GM12872 (cell line): ENCODE results near the gene LRIG3.

Experiments used
- TF ChIP-seq, protein P1 (sequence below): IDR thresholded peaks from 3 replicates; pipeline ENCODE4 v1.5.1; 2011; ENCODE audit warnings: low read depth, mild to moderate bottlenecking, low read length, moderate library complexity; ENCODE audit not compliant: insufficient read depth

LRIG3 gene

GRCh38 chr12:58961166-58961565 lies 40.9 kb upstream of the LRIG3 start:
- TF ChIP-seq, protein P1, sequence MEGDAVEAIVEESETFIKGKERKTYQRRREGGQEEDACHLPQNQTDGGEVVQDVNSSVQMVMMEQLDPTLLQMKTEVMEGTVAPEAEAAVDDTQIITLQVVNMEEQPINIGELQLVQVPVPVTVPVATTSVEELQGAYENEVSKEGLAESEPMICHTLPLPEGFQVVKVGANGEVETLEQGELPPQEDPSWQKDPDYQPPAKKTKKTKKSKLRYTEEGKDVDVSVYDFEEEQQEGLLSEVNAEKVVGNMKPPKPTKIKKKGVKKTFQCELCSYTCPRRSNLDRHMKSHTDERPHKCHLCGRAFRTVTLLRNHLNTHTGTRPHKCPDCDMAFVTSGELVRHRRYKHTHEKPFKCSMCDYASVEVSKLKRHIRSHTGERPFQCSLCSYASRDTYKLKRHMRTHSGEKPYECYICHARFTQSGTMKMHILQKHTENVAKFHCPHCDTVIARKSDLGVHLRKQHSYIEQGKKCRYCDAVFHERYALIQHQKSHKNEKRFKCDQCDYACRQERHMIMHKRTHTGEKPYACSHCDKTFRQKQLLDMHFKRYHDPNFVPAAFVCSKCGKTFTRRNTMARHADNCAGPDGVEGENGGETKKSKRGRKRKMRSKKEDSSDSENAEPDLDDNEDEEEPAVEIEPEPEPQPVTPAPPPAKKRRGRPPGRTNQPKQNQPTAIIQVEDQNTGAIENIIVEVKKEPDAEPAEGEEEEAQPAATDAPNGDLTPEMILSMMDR = no peak

DNA sequence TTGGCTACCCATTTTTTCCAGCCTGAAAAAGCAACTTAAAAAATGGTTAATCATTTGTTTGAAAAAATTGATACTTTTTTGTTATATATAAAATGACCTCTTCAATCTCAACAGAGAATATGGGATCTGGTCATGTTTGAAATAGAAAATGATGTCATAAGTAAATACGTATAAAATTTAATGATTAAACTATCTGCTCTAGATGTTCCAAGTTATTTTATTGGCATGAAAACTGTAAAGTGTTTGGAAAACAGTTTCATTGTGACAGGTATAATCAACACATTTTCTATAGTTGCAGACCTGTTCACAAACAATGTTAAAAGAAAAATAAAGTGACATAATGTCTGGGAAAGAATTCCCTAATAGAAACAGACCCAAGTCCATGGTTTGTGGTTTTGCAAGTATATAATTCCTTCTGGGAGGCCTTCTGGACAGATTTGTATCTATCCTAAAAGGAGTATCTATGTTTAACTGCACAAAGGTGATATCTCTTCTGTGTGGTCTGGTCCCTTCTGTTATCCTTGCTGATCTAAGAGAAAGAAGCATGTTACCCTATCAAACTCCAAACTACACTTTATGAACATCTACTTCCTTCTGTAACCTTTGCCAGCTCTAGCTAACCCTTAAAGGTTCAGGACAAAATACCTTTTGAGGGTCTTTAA lies 39.5 kb upstream of the LRIG3 start:
- TF ChIP-seq, protein P1 = no peak

DNA sequence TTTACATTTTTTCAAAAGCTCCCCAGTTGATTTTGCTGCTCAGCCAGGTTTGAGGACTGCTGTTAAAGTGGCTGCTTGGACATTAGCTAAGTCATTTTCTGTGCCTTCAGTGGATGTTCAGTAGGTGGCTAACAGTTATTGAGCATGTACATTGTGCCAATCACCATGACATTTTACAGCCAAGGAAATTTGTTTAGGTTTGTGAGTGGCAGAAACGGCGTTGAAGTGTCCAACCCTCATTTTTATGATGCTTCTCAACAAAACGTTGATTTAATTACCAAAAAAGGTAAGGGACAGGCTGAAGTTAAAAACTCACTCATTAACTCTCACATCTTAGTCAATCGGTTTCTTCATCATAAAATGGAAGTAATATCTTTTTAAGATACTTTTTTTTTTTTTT lies 37.0 kb upstream of the LRIG3 start:
- TF ChIP-seq, protein P1 = no peak

DNA sequence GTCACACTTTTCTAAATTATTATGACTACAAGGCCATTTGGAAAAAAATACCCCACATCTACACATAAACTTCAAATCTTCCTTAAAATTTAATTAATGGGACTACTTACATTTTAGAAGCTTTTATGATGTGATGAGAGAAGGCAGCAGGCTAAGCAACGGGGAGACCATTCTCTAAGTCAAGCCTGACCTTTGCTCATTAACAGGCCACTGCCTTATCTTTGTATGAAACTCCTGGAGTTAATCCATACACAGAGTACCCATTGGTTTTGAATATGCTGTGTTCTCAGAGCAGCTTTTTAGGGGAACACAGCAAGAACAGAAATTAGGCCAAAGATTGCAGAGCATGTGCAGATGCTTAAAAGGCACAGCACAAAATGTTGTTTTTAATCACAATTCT lies 35.5 kb upstream of the LRIG3 start:
- TF ChIP-seq, protein P1 = no peak

DNA sequence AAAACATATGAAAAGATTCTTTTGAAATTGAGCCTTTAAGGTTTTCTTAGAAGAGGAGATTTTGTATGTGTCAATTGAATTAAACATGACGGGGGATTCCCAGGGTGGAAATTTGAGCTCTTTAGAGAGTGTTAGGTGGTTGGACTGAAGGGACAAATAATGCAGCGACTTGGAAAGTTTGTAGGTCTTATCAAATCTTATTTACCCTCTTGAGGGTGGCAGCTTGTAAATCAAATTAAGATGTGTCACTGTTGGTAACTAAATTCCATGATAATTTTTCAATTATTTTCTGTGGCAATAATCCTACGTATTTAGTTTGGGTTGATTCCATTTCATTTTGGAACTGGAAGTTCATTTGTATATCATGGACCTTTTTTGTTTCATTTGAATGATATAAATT lies 33.7 kb upstream of the LRIG3 start:
- TF ChIP-seq, protein P1 = no peak

GRCh38 chr12:58950739-58951100 lies 30.4 kb upstream of the LRIG3 start:
- TF ChIP-seq, protein P1 = no peak

- TF ChIP-seq, protein P1 = no peak
Observed at GRCh38 chr12:58943079-58943478, 22.8 kb upstream of the LRIG3 start.
